Measurements from ENCODE around the gene CDH4. TPM values are rescaled to one million over a fixed set of nuclear protein-coding genes. Genes with fewer than 3 reads are reported as not detected.

Gene CDH4
- total RNA-seq, 3 donors from 2014 or later (not counting 1 experiment from before 2014, with no cell fraction given) = 0.18 TPM; not detected in 2

GRCh38 chr20:61391185-61391584 is 139.1 kb downstream of the CDH4 start:
- intact Hi-C loops (cut with micrococcal nuclease) = no loop called here

GRCh38 chr20:61391812-61392520 is 139.9 kb downstream of the CDH4 start:
- Histone ChIP-seq H3K9me3 (ENCODE audit: control insufficient read depth, insufficient read depth, low read length) (peaks cover 12% of the 10 kb centered on the region), H3K36me3 (ENCODE audit: control insufficient read depth, insufficient read depth, low read length) (no peaks in the 10 kb centered on the region), H3K27me3 (ENCODE audit: control insufficient read depth, insufficient read depth, low read length) (no peaks in the 10 kb centered on the region), H3K4me3 (ENCODE audit: low read length) (no peak overlapping the region), H3K27ac (ENCODE audit: low read length) (no peak overlapping the region), H3K4me1 (ENCODE audit: control insufficient read depth, insufficient read depth, low read length) (no peaks in the 10 kb centered on the region)
- no peaks in the 10 kb centered on the region for H3K36me3 Mint-ChIP-seq
- DNase-seq (no peak), ATAC-seq (no peak)
- no peak overlapping the region for H3K27ac Mint-ChIP-seq
- TF ChIP-seq, protein P1, sequence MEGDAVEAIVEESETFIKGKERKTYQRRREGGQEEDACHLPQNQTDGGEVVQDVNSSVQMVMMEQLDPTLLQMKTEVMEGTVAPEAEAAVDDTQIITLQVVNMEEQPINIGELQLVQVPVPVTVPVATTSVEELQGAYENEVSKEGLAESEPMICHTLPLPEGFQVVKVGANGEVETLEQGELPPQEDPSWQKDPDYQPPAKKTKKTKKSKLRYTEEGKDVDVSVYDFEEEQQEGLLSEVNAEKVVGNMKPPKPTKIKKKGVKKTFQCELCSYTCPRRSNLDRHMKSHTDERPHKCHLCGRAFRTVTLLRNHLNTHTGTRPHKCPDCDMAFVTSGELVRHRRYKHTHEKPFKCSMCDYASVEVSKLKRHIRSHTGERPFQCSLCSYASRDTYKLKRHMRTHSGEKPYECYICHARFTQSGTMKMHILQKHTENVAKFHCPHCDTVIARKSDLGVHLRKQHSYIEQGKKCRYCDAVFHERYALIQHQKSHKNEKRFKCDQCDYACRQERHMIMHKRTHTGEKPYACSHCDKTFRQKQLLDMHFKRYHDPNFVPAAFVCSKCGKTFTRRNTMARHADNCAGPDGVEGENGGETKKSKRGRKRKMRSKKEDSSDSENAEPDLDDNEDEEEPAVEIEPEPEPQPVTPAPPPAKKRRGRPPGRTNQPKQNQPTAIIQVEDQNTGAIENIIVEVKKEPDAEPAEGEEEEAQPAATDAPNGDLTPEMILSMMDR (IDR thresholded peaks at IDR 0.05) = no peak
- H3K4me1 Mint-ChIP-seq = no peaks in the 10 kb centered on the region
- no peak overlapping the region for H3K4me3 Mint-ChIP-seq
- H3K9me3 Mint-ChIP-seq = peaks cover 0 to 2% of the 10 kb centered on the region in 2 donors
- WGBS (ENCODE audit: insufficient coverage) = 78% methylated on average over 24 of the region's 28 CpGs
- intact Hi-C loops (cut with micrococcal nuclease) = no loop called here
- peaks cover 0 to 3% of the 10 kb centered on the region in 2 donors for H3K27me3 Mint-ChIP-seq (ENCODE audit: low read depth in 2 of 2)

More at GRCh38 chr20:61391185-61391584, 139.1 kb downstream of the CDH4 start:
- Mint-ChIP-seq H3K9me3 (peaks cover 0 to 2% of the 10 kb centered on the region in 2 donors), H3K4me1 (no peaks in the 10 kb centered on the region), H3K27me3 (ENCODE audit: low read depth in 2 of 2) (peaks cover 0 to 3% of the 10 kb centered on the region in 2 donors), H3K27ac (no peak overlapping the region), H3K4me3 (no peak overlapping the region), H3K36me3 (no peaks in the 10 kb centered on the region)
- 75% methylated on average over 12 of the region's 12 CpGs for WGBS (ENCODE audit: insufficient coverage)
- TF ChIP-seq, protein P1 (IDR thresholded peaks at IDR 0.05) = no peak
- ATAC-seq (no peak), DNase-seq (no peak)
- no peak overlapping the region for H3K4me3 ChIP-seq (ENCODE audit: low read length)
- no peaks in the 10 kb centered on the region for H3K4me1 ChIP-seq (ENCODE audit: control insufficient read depth, insufficient read depth, low read length)
- H3K27ac ChIP-seq (ENCODE audit: low read length) = no peak overlapping the region
- no peaks in the 10 kb centered on the region for H3K36me3 ChIP-seq (ENCODE audit: control insufficient read depth, insufficient read depth, low read length)
- no peaks in the 10 kb centered on the region for H3K27me3 ChIP-seq (ENCODE audit: control insufficient read depth, insufficient read depth, low read length)
- peaks cover 12% of the 10 kb centered on the region for H3K9me3 ChIP-seq (ENCODE audit: control insufficient read depth, insufficient read depth, low read length)

DNA sequence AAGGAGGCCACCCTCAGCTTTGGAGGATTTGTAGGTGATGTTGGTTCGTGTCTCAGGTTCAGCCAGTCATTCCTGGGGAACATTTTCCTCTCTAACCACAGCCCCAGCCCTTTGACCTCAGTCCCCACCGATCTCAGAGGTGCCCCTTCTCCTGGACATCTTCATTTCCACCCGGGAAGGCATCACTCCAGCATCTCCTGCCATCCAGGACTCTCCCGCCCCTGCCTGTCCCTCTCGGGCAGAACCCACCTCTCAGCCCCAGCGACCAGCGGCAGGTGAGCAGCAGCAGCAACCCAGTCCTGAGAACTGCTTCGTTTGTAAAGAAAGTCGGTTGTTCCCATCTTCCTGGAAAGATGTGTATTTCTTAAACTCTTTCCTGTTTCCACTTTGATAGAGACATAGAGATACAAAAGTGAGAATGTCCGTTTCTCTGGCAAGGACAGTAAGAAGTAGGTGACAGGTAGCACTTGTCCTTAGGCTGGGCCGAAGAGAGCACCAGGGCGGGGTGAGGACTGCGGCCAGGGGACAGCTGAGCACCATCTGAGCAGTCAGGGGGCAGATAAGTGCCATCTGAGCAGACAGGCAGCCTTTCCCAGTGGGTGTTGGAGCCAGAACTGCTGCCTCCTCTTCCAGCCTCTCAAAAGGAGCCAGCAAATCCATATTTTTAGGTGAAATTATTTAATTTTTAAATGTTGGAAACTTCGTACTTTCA is 142.2 kb downstream of the CDH4 start:
- H3K4me3 Mint-ChIP-seq = no peak overlapping the region
- DNase-seq (no peak), ATAC-seq (no peak)
- Histone ChIP-seq H3K4me1 (ENCODE audit: control insufficient read depth, insufficient read depth, low read length) (no peaks in the 10 kb centered on the region), H3K4me3 (ENCODE audit: low read length) (no peak overlapping the region), H3K27ac (ENCODE audit: low read length) (no peak overlapping the region), H3K27me3 (ENCODE audit: control insufficient read depth, insufficient read depth, low read length) (no peaks in the 10 kb centered on the region), H3K36me3 (ENCODE audit: control insufficient read depth, insufficient read depth, low read length) (no peaks in the 10 kb centered on the region), H3K9me3 (ENCODE audit: control insufficient read depth, insufficient read depth, low read length) (peaks cover 21% of the 10 kb centered on the region)
- 81% methylated on average over 14 of the region's 14 CpGs for WGBS (ENCODE audit: insufficient coverage)
- TF ChIP-seq, protein P1 (IDR thresholded peaks at IDR 0.05) = no peak
- H3K27me3 Mint-ChIP-seq (ENCODE audit: low read depth in 2 of 2) = no peaks in the 10 kb centered on the region
- no peaks in the 10 kb centered on the region for H3K36me3 Mint-ChIP-seq
- H3K9me3 Mint-ChIP-seq = peaks cover 0 to 2% of the 10 kb centered on the region in 2 donors
- no peaks in the 10 kb centered on the region for H3K4me1 Mint-ChIP-seq
- intact Hi-C loops (cut with micrococcal nuclease) = no loop called here
- no peak overlapping the region for H3K27ac Mint-ChIP-seq
